GM12891 (cell line): ENCODE measurements around the gene ATG4B.

ENCODE experiments used
- PAX5 ChIP-seq: IDR thresholded peaks from 2 replicates; pipeline ENCODE4 v1.6.1; 2011; ENCODE audit warnings: low read length, moderate library complexity, mild to moderate bottlenecking; ENCODE audit not compliant: insufficient read depth, severe bottlenecking
- POLR2A ChIP-seq: IDR thresholded peaks from 2 replicates; pipeline ENCODE4 v1.6.1; 2011; ENCODE audit warnings: low read depth, low read length, control low read depth
- POLR2AphosphoS5 ChIP-seq: IDR thresholded peaks from 2 replicates; pipeline ENCODE4 v1.6.1; 2011; ENCODE audit warnings: low read depth, low read length, control low read depth
- SPI1 ChIP-seq: IDR thresholded peaks from 2 replicates; pipeline ENCODE4 v1.6.1; 2011; ENCODE audit warnings: low read depth, low read length, control low read depth
- TAF1 ChIP-seq: IDR thresholded peaks from 2 replicates; pipeline ENCODE4 v1.6.1; 2011; ENCODE audit warnings: low read depth, low read length, control low read depth

DNA sequence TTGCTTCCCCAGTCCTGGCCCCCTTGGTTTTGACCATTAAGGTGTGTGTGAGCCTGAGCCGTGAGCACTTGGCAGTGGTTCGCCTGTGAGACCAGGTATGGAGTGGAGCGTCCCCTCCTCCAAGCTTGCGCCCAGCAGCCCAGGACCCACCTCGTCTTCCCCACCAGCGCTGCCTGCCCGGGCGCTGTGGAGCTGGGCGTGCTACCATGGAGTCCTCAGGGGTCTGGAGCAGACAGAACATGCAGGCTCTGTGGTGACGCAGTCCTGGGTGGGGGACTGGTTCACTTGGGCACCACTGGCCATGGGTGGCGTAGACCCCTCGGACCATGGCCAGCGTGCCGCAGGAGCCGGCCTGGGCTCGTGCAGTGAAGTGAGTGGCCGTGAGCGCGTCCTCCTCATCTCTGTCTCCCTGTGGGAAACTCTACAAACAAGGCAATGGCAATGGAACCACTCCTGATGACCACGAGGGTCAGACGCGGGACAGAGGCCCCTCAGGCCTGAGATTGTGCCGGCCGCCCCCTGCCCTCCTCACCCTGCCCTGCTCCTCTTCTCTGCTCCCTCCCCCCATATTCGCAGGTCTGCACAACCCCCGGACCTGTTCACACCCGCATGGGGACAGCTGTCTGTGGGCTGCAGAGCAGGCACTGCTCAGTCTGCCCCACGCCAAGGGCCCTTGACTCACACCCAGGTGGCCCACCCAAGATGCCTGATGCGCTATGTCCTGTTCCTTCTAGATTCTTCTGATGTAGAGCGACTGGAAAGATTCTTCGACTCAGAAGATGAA is 34.2 kb downstream of the ATG4B start:
- TF ChIP-seq POLR2A (no peak), POLR2AphosphoS5 (no peak), PAX5 (no peak), TAF1 (no peak), SPI1 (no peak)
